ENCODE results near the gene FRS2. TPM values are rescaled to one million over a fixed set of nuclear protein-coding genes. Genes with fewer than 3 reads are reported as not detected.

FRS2 gene
- total RNA-seq, 8 experiments from 2014 or later = 20.9 to 49.0 (median 32.6) TPM

DNA sequence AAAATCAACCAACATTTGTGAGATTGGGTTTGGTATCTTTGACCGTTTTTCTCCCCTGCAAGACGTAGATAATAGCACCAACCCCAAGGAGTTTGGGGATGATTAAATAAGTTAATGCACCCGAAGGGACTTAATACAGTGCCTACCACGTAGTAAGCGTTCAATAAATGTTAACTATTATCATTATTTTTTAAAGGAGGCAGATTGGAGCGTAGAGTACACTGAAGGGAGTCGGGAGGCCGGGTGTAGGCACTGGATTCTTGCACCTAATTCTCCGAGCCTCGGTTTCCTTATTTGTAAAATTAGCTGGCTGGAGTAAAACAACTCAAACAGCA lies 367 bp upstream of the FRS2 start:
- Histone ChIP-seq H3K27ac (peak overlapping the region; percentile 7 to 97), H3K4me3 (peak overlapping the region; percentile 87 to 100 (median 98)), H3K4me1 (replicated peaks in 1 of 2) (peaks cover 8 to 13% of the 10 kb centered on the region in 2 donors)
- in situ Hi-C loops (cut with MboI; ENCODE audit: low pct_unique_long_range_greater_than_20kb in 2 of 9, low sequenced_read_pairs in 9 of 9, unreplicated experiment in 9 of 9) = no loop called here
- peak in 1 of 8 experiments; percentile 5 for ATAC-seq (replicated peaks in 6 of 8)
- WGBS, 10 experiments = 0 to 23% (median 0%) methylated on average over 1 to 10 of the region's 10 CpGs; no CpG with 5 or more reads in 2 of the 10 experiments

DNA sequence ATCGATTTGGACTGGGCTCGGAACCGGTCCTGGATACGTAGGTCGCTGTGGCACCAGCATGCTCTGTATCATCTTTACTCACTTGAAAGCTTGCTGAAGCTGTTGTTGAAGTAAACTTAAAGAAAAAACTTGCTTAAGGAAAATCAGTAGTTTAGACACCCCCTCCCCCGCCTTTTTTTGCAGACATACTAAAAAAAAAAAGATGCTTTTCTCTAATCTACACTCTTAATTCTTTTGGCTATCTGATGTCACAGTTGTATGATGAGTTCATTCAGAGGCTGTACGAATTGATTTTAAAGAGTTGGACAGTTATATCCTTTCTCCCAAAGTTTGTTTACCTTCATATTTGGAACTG lies 865 bp downstream of the FRS2 start:
- no peak for ATAC-seq (replicated peaks in 6 of 8)
- WGBS, 10 experiments = 0 to 1% (median 0%) methylated on average over 1 to 7 of the region's 7 CpGs; no CpG with 5 or more reads in 2 of the 10 experiments
- peak overlapping the region; percentile 89 to 97 for H3K27ac ChIP-seq
- peaks cover 15 to 21% of the 10 kb centered on the region in 2 donors for H3K4me1 ChIP-seq (replicated peaks in 1 of 2)
- in situ Hi-C loops (cut with MboI; ENCODE audit: low pct_unique_long_range_greater_than_20kb in 2 of 9, low sequenced_read_pairs in 9 of 9, unreplicated experiment in 9 of 9) = no loop called here
- peak overlapping the region; percentile 87 to 100 (median 98) for H3K4me3 ChIP-seq

- in situ Hi-C loops (cut with MboI; ENCODE audit: low pct_unique_long_range_greater_than_20kb in 2 of 9, low sequenced_read_pairs in 9 of 9, unreplicated experiment in 9 of 9) = no loop called here
- no peak for ATAC-seq (replicated peaks in 6 of 8)
- H3K4me3 ChIP-seq = peak overlapping the region in 3 of 5 donors; percentile 87 to 100 (median 98)
- H3K27ac ChIP-seq = no peak overlapping the region
- peaks cover 20 to 29% of the 10 kb centered on the region in 2 donors for H3K4me1 ChIP-seq (replicated peaks in 1 of 2)
- WGBS, 10 experiments = 27 to 86% (median 64%) methylated on average over 1 to 5 of the region's 5 CpGs
Observed at GRCh38 chr12:69471667-69472385, 1.6 kb downstream of the FRS2 start.

DNA sequence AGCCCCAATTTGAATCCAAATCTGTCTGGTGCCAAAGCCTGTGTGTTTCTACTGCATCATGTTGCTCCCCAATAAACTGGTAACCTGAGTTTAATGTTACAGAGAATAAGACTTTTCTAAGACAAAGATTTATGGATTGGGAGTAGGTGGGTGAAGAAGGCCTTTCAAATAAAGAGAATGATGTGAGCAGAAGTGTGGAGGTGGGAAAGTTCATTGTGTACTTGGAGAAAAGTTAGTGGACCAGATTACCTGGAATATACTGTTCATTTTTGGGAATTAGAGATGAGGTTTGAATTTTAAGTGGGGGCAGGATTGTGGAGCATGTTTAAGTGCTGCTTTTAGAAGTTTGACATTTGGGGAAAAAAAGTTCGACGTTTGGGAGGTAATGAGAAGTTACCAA lies 3.1 kb downstream of the FRS2 start:
- in situ Hi-C loops (cut with MboI; ENCODE audit: low pct_unique_long_range_greater_than_20kb in 2 of 9, low sequenced_read_pairs in 9 of 9, unreplicated experiment in 9 of 9) = no loop called here
- Histone ChIP-seq H3K27ac (no peak overlapping the region), H3K4me1 (replicated peaks in 1 of 2) (peaks cover 20 to 31% of the 10 kb centered on the region in 2 donors), H3K4me3 (no peak overlapping the region)
- ATAC-seq (replicated peaks in 6 of 8) = no peak
- WGBS, 10 experiments = 75 to 100% (median 100%) methylated on average over 1 to 2 of the region's 2 CpGs; no CpG with 5 or more reads in 3 of the 10 experiments

GRCh38 chr12:69474456-69474855 lies 4.3 kb downstream of the FRS2 start:
- ATAC-seq (replicated peaks in 6 of 8) = no peak
- Histone ChIP-seq H3K4me3 (no peak overlapping the region), H3K4me1 (replicated peaks in 1 of 2) (peaks cover 20 to 31% of the 10 kb centered on the region in 2 donors), H3K27ac (no peak overlapping the region)
- in situ Hi-C loops (cut with MboI; ENCODE audit: low pct_unique_long_range_greater_than_20kb in 2 of 9, low sequenced_read_pairs in 9 of 9, unreplicated experiment in 9 of 9) = no loop called here
- 0 to 84% (median 50%) methylated on average over 1 to 2 of the region's 2 CpGs; no CpG with 5 or more reads in 1 of the 10 experiments for WGBS, 10 experiments

- ATAC-seq (replicated peaks in 6 of 8) = peak in 6 of 8 experiments; percentile 12 to 68 (median 27)
- H3K4me3 ChIP-seq = no peak overlapping the region
- 30 to 100% (median 60%) methylated on average over 2 to 7 of the region's 7 CpGs for WGBS, 10 experiments
- H3K4me1 ChIP-seq (replicated peaks in 1 of 2) = peaks cover 16 to 31% of the 10 kb centered on the region in 2 donors
- no peak overlapping the region for H3K27ac ChIP-seq
- in situ Hi-C loops (cut with MboI; ENCODE audit: low pct_unique_long_range_greater_than_20kb in 2 of 9, low sequenced_read_pairs in 9 of 9, unreplicated experiment in 9 of 9) = no loop called here
Observed at GRCh38 chr12:69475237-69475975, 5.2 kb downstream of the FRS2 start.

GRCh38 chr12:69476276-69477017 lies 6.3 kb downstream of the FRS2 start:
- 60 to 100% (median 84%) methylated on average over 1 to 3 of the region's 6 CpGs; no CpG with 5 or more reads in 4 of the 10 experiments for WGBS, 10 experiments
- Histone ChIP-seq H3K27ac (no peak overlapping the region), H3K4me3 (no peak overlapping the region), H3K4me1 (replicated peaks in 1 of 2) (peaks cover 16 to 27% of the 10 kb centered on the region in 2 donors)
- in situ Hi-C loops (cut with MboI; ENCODE audit: low pct_unique_long_range_greater_than_20kb in 2 of 9, low sequenced_read_pairs in 9 of 9, unreplicated experiment in 9 of 9) = no loop called here
- peak in 3 of 8 experiments; percentile 24 to 48 (median 37) for ATAC-seq (replicated peaks in 6 of 8)

DNA sequence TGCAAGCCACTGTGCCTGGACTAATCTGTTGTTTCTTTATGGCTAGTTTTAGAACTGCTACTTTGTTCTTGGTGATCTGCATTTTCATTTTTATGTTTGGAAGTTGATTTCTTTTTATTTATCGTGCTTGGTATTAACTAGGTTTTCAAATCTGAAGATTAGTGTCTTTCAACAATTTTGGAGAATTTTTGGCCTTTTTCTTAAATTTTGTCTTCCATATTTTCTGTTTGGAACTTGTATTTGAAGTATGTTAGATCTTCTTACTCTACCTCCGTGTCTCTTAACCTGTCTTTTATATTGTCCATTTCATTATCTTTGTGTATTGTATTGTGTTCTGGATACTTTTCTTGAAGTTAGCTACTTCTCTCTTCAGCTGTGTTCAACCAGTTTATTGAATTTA lies 9.5 kb downstream of the FRS2 start:
- Histone ChIP-seq H3K27ac (no peak overlapping the region), H3K4me1 (replicated peaks in 1 of 2) (peaks cover 12 to 17% of the 10 kb centered on the region in 2 donors), H3K4me3 (no peak overlapping the region)
- in situ Hi-C loops (cut with MboI; ENCODE audit: low pct_unique_long_range_greater_than_20kb in 2 of 9, low sequenced_read_pairs in 9 of 9, unreplicated experiment in 9 of 9) = no loop called here
- ATAC-seq (replicated peaks in 6 of 8) = no peak
- WGBS, 10 experiments = 95 to 100% (median 100%) methylated on average over 1 to 2 of the region's 2 CpGs

- H3K4me1 ChIP-seq (replicated peaks in 1 of 2) = peaks cover 8 to 13% of the 10 kb centered on the region in 2 donors
- in situ Hi-C loops (cut with MboI; ENCODE audit: low pct_unique_long_range_greater_than_20kb in 2 of 9, low sequenced_read_pairs in 9 of 9, unreplicated experiment in 9 of 9) = no loop called here
- no peak overlapping the region for H3K4me3 ChIP-seq
- WGBS, 10 experiments = 86 to 100% (median 96%) methylated on average over 1 to 4 of the region's 4 CpGs
- H3K27ac ChIP-seq = no peak overlapping the region
- no peak for ATAC-seq (replicated peaks in 6 of 8)
Observed at GRCh38 chr12:69480698-69481097, 10.5 kb downstream of the FRS2 start.

- in situ Hi-C loops (cut with MboI; ENCODE audit: low pct_unique_long_range_greater_than_20kb in 2 of 9, low sequenced_read_pairs in 9 of 9, unreplicated experiment in 9 of 9) = no loop called here
- ATAC-seq (replicated peaks in 6 of 8) = no peak
- H3K27ac ChIP-seq = no peak overlapping the region
- H3K4me3 ChIP-seq = no peak overlapping the region
- H3K4me1 ChIP-seq (replicated peaks in 1 of 2) = peaks cover 4 to 9% of the 10 kb centered on the region in 2 donors
Observed at GRCh38 chr12:69481133-69481532, 10.9 kb downstream of the FRS2 start.

DNA sequence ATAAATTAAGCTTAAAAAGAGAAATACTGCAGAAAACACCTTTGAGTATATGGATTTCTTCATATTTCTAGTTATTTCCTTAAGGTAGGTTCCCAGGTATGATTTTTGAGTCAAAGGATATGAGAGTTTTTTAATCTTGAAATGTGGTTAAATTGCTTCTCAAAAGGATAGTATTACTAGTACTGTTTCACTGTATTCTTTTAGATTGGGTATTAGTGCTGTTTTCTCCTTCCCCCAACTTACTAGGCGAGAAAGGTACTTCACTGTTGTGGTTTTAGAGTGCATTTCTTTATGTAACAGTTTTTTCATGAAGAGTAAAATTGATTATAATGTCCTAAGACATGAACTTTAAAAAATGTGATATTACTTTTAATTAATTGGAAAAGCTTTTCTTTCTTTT lies 13.5 kb downstream of the FRS2 start:
- in situ Hi-C loops (cut with MboI; ENCODE audit: low pct_unique_long_range_greater_than_20kb in 2 of 9, low sequenced_read_pairs in 9 of 9, unreplicated experiment in 9 of 9) = no loop called here
- ATAC-seq (replicated peaks in 6 of 8) = no peak
- no peak overlapping the region for H3K27ac ChIP-seq
- H3K4me1 ChIP-seq (replicated peaks in 1 of 2) = no peaks in the 10 kb centered on the region
- 80 to 100% (median 100%) methylated on average over 1 of the region's 1 CpG; no CpG with 5 or more reads in 3 of the 10 experiments for WGBS, 10 experiments
- H3K4me3 ChIP-seq = no peak overlapping the region

GRCh38 chr12:69484428-69484827 lies 14.2 kb downstream of the FRS2 start:
- Histone ChIP-seq H3K4me1 (replicated peaks in 1 of 2) (no peaks in the 10 kb centered on the region), H3K4me3 (no peak overlapping the region), H3K27ac (no peak overlapping the region)
- in situ Hi-C loops (cut with MboI; ENCODE audit: low pct_unique_long_range_greater_than_20kb in 2 of 9, low sequenced_read_pairs in 9 of 9, unreplicated experiment in 9 of 9) = no loop called here
- no peak for ATAC-seq (replicated peaks in 6 of 8)
- WGBS, 10 experiments = 20 to 100% (median 61%) methylated on average over 1 to 2 of the region's 2 CpGs; no CpG with 5 or more reads in 1 of the 10 experiments
